ENCODE measurements around the gene IGFBP7. TPM values are rescaled to one million over a fixed set of nuclear protein-coding genes. Genes with fewer than 3 reads are reported as not detected.

The IGFBP7 gene
- total and polyA plus RNA-seq, 2 of the 8 experiments (the other 6 are each of a cell fraction or from before 2014, with no cell fraction given): 0.17 to 0.48 TPM

GRCh38 chr4:57073559-57073958, 36.6 kb downstream of the IGFBP7 start (continued):
- TF ChIP-seq KDM1A (IDR thresholded peaks at IDR 0.05; ENCODE audit: borderline replicate concordance, low read length) (no peak), KDM5A (IDR thresholded peaks at IDR 0.05; ENCODE audit: low read length) (no peak), POLR2AphosphoS5 (IDR thresholded peaks at IDR 0.05; ENCODE audit: low read depth, low read length) (no peak), BRCA1 (IDR thresholded peaks at IDR 0.05; ENCODE audit: low read depth, low read length) (no peak)
